Caco-2 (cell line): ENCODE results near the gene TBCE. TPM values are rescaled to one million over a fixed set of nuclear protein-coding genes. Genes with fewer than 3 reads are reported as not detected.

Source experiments
- BruUV-seq: library from RNA; stranded (reverse); fragments of 400-500 nt; replicated peaks from 2 replicates; lab custom pipeline; 2021; lab: Mats Ljungman, UMichigan
- CTCF ChIA-PET: fragments of 300-600 bp; sonication (Branson Sonifier 250); formaldehyde crosslinking; loops from one replicate; lab custom pipeline; 2022; ENCODE audit warnings: antibody characterized with exemption; lab: Charles Lee
- POLR2A ChIA-PET: fragments of 300-600 bp; sonication (Branson Sonifier 250); formaldehyde crosslinking; loops from one replicate; lab custom pipeline; 2022; ENCODE audit warnings: antibody characterized with exemption; lab: Charles Lee
- DNase-seq, 2 experiments: peaks; one replicate each; pipeline versions ENCODE4 v3.0.0 to v3.0.0-alpha.2; 2020 to 2022
- H3K27me3 ChIP-seq: replicated peaks from 2 replicates; pipeline ENCODE4 v1.6.0; 2011; ENCODE audit warnings: low read length; ENCODE audit not compliant: control insufficient read depth, insufficient read depth
- H3K36me3 ChIP-seq: 2 replicates; pipeline ENCODE4 v1.5.1; 2011; ENCODE audit warnings: low read length; ENCODE audit not compliant: control insufficient read depth, insufficient read depth
- H3K4me1 ChIP-seq: fragments of 250-450 bp; sonication (Bioruptor Pico); 2 replicates; pipeline ENCODE4 v1.5.1; 2020; ENCODE audit warnings: mild to moderate bottlenecking
- H3K4me3 ChIP-seq: 2 replicates; pipeline ENCODE4 v1.5.1; 2011; ENCODE audit warnings: low read depth, mild to moderate bottlenecking, control low read depth, low read length
- H3K9me3 ChIP-seq: fragments of 250-450 bp; sonication (Bioruptor Pico); 2 replicates; pipeline ENCODE4 v1.5.1; 2020; ENCODE audit warnings: mild to moderate bottlenecking, moderate library complexity
- H3K27ac Mint-ChIP-seq: one replicate; pipeline ENCODE4 v1.8.0; 2022; ENCODE audit warnings: mixed read lengths; ENCODE audit not compliant: unreplicated experiment
- H3K27me3 Mint-ChIP-seq: one replicate; pipeline ENCODE4 v1.8.0; 2022; ENCODE audit warnings: mixed read lengths; ENCODE audit not compliant: insufficient read depth, unreplicated experiment
- H3K36me3 Mint-ChIP-seq: one replicate; pipeline ENCODE4 v1.8.0; 2022; ENCODE audit warnings: mild to moderate bottlenecking, mixed read lengths; ENCODE audit not compliant: insufficient read depth, unreplicated experiment
- H3K4me1 Mint-ChIP-seq: one replicate; pipeline ENCODE4 v1.8.0; 2022; ENCODE audit warnings: low read depth, mixed read lengths; ENCODE audit not compliant: unreplicated experiment
- H3K4me3 Mint-ChIP-seq: one replicate; pipeline ENCODE4 v1.8.0; 2022; ENCODE audit warnings: mild to moderate bottlenecking, moderate library complexity, mixed read lengths; ENCODE audit not compliant: unreplicated experiment
- H3K9me3 Mint-ChIP-seq: one replicate; pipeline ENCODE4 v1.8.0; 2022; ENCODE audit warnings: mixed read lengths; ENCODE audit not compliant: unreplicated experiment
- intact Hi-C: fragments of 100-400 bp; cut with micrococcal nuclease; formaldehyde crosslinking; loops from one replicate; pipeline ENCODE4 v1.10.0; 2022; ENCODE audit not compliant: unreplicated experiment
- total RNA-seq: library from RNA; stranded (reverse); gene quantifications from 2 replicates; pipeline ENCODE4 v1.2.3, GENCODE V29; 2022
- TF ChIP-seq, protein P1 (sequence below), 2 experiments: fragments of 200-600 bp in 1 of 2; IDR thresholded peaks; 1 replicate in 1 of 2; 2 replicates in 1 of 2; pipeline versions ENCODE4 v1.5.1 to v1.8.0; 2011 to 2022; ENCODE audit warnings: antibody characterized with exemption in 1 of 2, control low read depth in 1 of 2, inconsistent platforms in 1 of 2, low read depth in 1 of 2, low read length in 1 of 2, mild to moderate bottlenecking in 1 of 2, moderate library complexity in 1 of 2; ENCODE audit not compliant: insufficient read depth in 1 of 2, severe bottlenecking in 1 of 2, unreplicated experiment in 1 of 2

Gene TBCE
- total RNA-seq, 1 experiment from 2014 or later = 40.0 TPM

GRCh38 chr1:235409042-235409820 is 42.0 kb downstream of the TBCE start:
- peaks cover 19% of the 10 kb centered on the region for H3K4me1 ChIP-seq
- H3K4me3 Mint-ChIP-seq = no peak overlapping the region
- no peak overlapping the region for H3K4me3 ChIP-seq
- no TSS peak for BruUV-seq
- H3K9me3 Mint-ChIP-seq = no peaks in the 10 kb centered on the region
- H3K4me1 Mint-ChIP-seq = peaks cover 23% of the 10 kb centered on the region
- peaks cover 28% of the 10 kb centered on the region for H3K36me3 Mint-ChIP-seq
- intact Hi-C loops = no loop called here
- no peaks in the 10 kb centered on the region for H3K36me3 ChIP-seq
- no peaks in the 10 kb centered on the region for H3K27me3 Mint-ChIP-seq
- TF ChIP-seq, protein P1, sequence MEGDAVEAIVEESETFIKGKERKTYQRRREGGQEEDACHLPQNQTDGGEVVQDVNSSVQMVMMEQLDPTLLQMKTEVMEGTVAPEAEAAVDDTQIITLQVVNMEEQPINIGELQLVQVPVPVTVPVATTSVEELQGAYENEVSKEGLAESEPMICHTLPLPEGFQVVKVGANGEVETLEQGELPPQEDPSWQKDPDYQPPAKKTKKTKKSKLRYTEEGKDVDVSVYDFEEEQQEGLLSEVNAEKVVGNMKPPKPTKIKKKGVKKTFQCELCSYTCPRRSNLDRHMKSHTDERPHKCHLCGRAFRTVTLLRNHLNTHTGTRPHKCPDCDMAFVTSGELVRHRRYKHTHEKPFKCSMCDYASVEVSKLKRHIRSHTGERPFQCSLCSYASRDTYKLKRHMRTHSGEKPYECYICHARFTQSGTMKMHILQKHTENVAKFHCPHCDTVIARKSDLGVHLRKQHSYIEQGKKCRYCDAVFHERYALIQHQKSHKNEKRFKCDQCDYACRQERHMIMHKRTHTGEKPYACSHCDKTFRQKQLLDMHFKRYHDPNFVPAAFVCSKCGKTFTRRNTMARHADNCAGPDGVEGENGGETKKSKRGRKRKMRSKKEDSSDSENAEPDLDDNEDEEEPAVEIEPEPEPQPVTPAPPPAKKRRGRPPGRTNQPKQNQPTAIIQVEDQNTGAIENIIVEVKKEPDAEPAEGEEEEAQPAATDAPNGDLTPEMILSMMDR (IDR thresholded peaks at IDR 0.05; ENCODE audit: insufficient read depth in 1 of 2, low read depth in 1 of 2, low read length in 1 of 2, severe bottlenecking in 1 of 2, unreplicated experiment in 1 of 2) = no peak
- CTCF ChIA-PET = interaction anchor here (0.7 to 1.4 kb wide), 4 partner anchors 42 to 305 kb away, joined by 3 to 6 read pairs (median 4); partner anchors contain the start of gene TBCE
- no peak for DNase-seq
- H3K9me3 ChIP-seq = peaks cover 4% of the 10 kb centered on the region; the same call in 1 of the 2 replicates
- peak overlapping the region; percentile 65 for H3K27ac Mint-ChIP-seq
- POLR2A ChIA-PET = interaction anchor here (1.1 kb wide), 1 partner anchor 81 kb away, joined by 6 read pairs; the partner anchor contains the start of genes ARID4B and GGPS1
- H3K27me3 ChIP-seq = no peaks in the 10 kb centered on the region

- peaks cover 25% of the 10 kb centered on the region for H3K36me3 Mint-ChIP-seq
- peaks cover 23% of the 10 kb centered on the region for H3K4me1 Mint-ChIP-seq
- Histone ChIP-seq H3K4me1 (peaks cover 19% of the 10 kb centered on the region), H3K36me3 (no peaks in the 10 kb centered on the region), H3K4me3 (no peak overlapping the region), H3K27me3 (no peaks in the 10 kb centered on the region), H3K9me3 (peaks cover 4% of the 10 kb centered on the region; the same call in 1 of the 2 replicates)
- DNase-seq = no peak
- H3K4me3 Mint-ChIP-seq = no peak overlapping the region
- TF ChIP-seq, protein P1 (IDR thresholded peaks at IDR 0.05; ENCODE audit: insufficient read depth in 1 of 2, low read depth in 1 of 2, low read length in 1 of 2, severe bottlenecking in 1 of 2, unreplicated experiment in 1 of 2) = no peak
- CTCF ChIA-PET = no interaction called here
- POLR2A ChIA-PET = no interaction called here
- no peaks in the 10 kb centered on the region for H3K9me3 Mint-ChIP-seq
- no peaks in the 10 kb centered on the region for H3K27me3 Mint-ChIP-seq
- H3K27ac Mint-ChIP-seq = no peak overlapping the region
- no TSS peak for BruUV-seq
- intact Hi-C loops = no loop called here
These were observed 43.2 kb downstream of the TBCE start for GRCh38 chr1:235410467-235410866.

DNA sequence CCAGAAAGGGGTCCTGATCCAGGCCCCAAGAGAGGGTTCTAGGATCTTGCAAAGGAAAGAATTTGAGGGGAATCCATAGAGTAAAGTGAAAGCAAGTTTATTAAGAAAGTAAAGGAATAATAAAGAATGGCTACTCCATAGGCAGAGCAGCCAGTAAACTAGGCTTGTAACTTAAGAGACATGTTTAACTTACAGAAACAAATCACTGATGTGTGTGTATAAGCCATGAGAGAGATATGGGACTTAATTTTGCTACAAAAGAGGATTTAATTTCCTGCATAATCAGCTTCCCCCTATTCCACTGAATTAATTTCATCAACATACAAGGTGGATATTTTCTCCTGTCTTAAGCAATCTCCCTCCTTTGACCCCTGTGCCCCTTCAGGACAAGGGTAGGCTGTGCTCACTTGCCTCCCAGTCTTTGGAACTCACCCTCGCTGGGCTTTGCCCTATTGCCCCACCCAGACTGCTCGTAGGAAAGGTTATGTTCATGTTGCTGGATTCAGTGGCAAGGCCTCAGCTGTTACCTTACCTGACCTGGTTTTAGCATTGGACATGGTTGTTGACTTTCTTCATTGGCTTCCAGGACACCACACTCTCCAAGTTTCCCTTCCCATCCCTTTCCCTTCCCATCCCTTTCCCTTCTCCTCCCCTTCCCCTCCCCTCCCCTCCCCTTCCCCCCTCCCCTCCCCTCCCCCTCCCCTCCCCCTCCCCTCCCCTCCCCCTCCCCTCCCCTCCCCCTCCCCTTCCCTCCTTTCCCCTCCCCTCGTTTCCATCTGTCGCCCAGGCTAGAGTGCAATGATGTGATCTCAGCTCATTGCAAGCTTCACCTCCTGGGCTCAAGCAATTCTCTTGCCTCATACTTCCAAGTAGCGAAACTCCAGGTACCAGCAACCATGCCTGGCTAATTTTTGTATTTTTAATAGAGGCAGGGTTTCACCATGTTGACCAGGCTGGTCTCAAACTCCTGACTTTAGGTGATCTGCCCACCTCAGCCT is 44.6 kb downstream of the TBCE start:
- CTCF ChIA-PET = no interaction called here
- peak in 1 of 2 experiments; percentile 53 for DNase-seq
- TF ChIP-seq, protein P1 (IDR thresholded peaks at IDR 0.05; ENCODE audit: insufficient read depth in 1 of 2, low read depth in 1 of 2, low read length in 1 of 2, severe bottlenecking in 1 of 2, unreplicated experiment in 1 of 2) = no peak
- H3K36me3 ChIP-seq = no peaks in the 10 kb centered on the region
- peaks cover 23% of the 10 kb centered on the region for H3K4me1 Mint-ChIP-seq
- no peak overlapping the region for H3K27ac Mint-ChIP-seq
- BruUV-seq = no TSS peak
- peaks cover 25% of the 10 kb centered on the region for H3K36me3 Mint-ChIP-seq
- peaks cover 4% of the 10 kb centered on the region; the same call in 1 of the 2 replicates for H3K9me3 ChIP-seq
- no peaks in the 10 kb centered on the region for H3K9me3 Mint-ChIP-seq
- POLR2A ChIA-PET = no interaction called here
- H3K4me3 Mint-ChIP-seq = no peak overlapping the region
- intact Hi-C loops = no loop called here
- no peaks in the 10 kb centered on the region for H3K27me3 ChIP-seq
- no peaks in the 10 kb centered on the region for H3K27me3 Mint-ChIP-seq
- no peak overlapping the region for H3K4me3 ChIP-seq
- peaks cover 19% of the 10 kb centered on the region for H3K4me1 ChIP-seq
